Progenitor cell of endocrine pancreas (in vitro differentiated cells): ENCODE results near the gene APELA. TPM values are rescaled to one million over a fixed set of nuclear protein-coding genes. Genes with fewer than 3 reads are reported as not detected.

Experiments
- DNase-seq: peaks from one replicate; pipeline ENCODE4 v3.0.0; 2021; ENCODE audit warnings: low spot score; ENCODE audit not compliant: unreplicated experiment
- H3K27ac Mint-ChIP-seq: 2 replicates; pipeline ENCODE4 v1.8.0; 2021; ENCODE audit warnings: mild to moderate bottlenecking, moderate library complexity, mixed read lengths
- H3K27me3 Mint-ChIP-seq: 2 replicates; pipeline ENCODE4 v1.8.0; 2021; ENCODE audit warnings: mixed read lengths
- H3K36me3 Mint-ChIP-seq: 2 replicates; pipeline ENCODE4 v1.8.0; 2022; ENCODE audit warnings: mixed read lengths; ENCODE audit not compliant: insufficient read depth
- H3K4me1 Mint-ChIP-seq: 2 replicates; pipeline ENCODE4 v1.8.0; 2021; ENCODE audit warnings: low read depth, mixed read lengths
- H3K4me3 Mint-ChIP-seq: 2 replicates; pipeline ENCODE4 v1.8.0; 2021; ENCODE audit warnings: low read depth, mild to moderate bottlenecking, moderate library complexity, mixed read lengths
- H3K9me3 Mint-ChIP-seq: 2 replicates; pipeline ENCODE4 v1.8.0; 2021; ENCODE audit warnings: low read depth, mixed read lengths
- CTCF ChIP-seq: fragments of 200-600 bp; sonication (generic); IDR thresholded peaks from one replicate; pipeline ENCODE4 v1.5.0; 2021; ENCODE audit warnings: antibody characterized with exemption, mild to moderate bottlenecking; ENCODE audit not compliant: unreplicated experiment
- long read RNA-seq: library from polyadenylated mRNA; unstranded; transcript quantifications from one replicate; pipeline ENCODE4 v2.0.0, GENCODE V29; 2020
- total RNA-seq: library from RNA; stranded (reverse); gene quantifications from 2 replicates; pipeline ENCODE4 v1.2.1, GENCODE V29; 2021

APELA gene
- total RNA-seq: 4.8 and 6.4 TPM in 2 replicates
- long read RNA-seq, transcript APELA-202 (3 exons, 2,602 nt): major isoform, 23 of 25 reads
- long read RNA-seq, partial matches to known transcripts: 0 of 25 reads
- long read RNA-seq, other reads (novel, unspliced or antisense): 1 of 25 reads

- no peaks in the 10 kb centered on the region for H3K36me3 Mint-ChIP-seq
- no peaks in the 10 kb centered on the region for H3K27me3 Mint-ChIP-seq
- peaks cover 55% of the 10 kb centered on the region for H3K4me1 Mint-ChIP-seq
- H3K27ac Mint-ChIP-seq: peak within 1 kb of the TSS; percentile 88
- peak within 1 kb of the TSS; percentile 73 for H3K4me3 Mint-ChIP-seq
- DNase-seq: no peak
- H3K9me3 Mint-ChIP-seq: peaks cover 7% of the 10 kb centered on the region
- TF ChIP-seq CTCF: no peak
Observed at GRCh38 chr4:164876700-164877324, at the start of gene APELA. Gene APELA, plus strand, starts transcription at chr4:164877178. Its CDS starts 154 bp downstream, at chr4:164877332.

- Mint-ChIP-seq H3K27ac (no peak overlapping the region), H3K9me3 (no peaks in the 10 kb centered on the region), H3K4me1 (peaks cover 12% of the 10 kb centered on the region), H3K4me3 (no peak overlapping the region), H3K36me3 (no peaks in the 10 kb centered on the region), H3K27me3 (no peaks in the 10 kb centered on the region)
- no peak for TF ChIP-seq CTCF
- DNase-seq: no peak
Observed at GRCh38 chr4:164828955-164829354, 48.0 kb upstream of the APELA start.

- no peaks in the 10 kb centered on the region for H3K27me3 Mint-ChIP-seq
- TF ChIP-seq CTCF: no peak
- H3K4me3 Mint-ChIP-seq: no peak overlapping the region
- no peak overlapping the region for H3K27ac Mint-ChIP-seq
- no peaks in the 10 kb centered on the region for H3K36me3 Mint-ChIP-seq
- DNase-seq: no peak
- no peaks in the 10 kb centered on the region for H3K9me3 Mint-ChIP-seq
- H3K4me1 Mint-ChIP-seq: peaks cover 4% of the 10 kb centered on the region
Observed at GRCh38 chr4:164846566-164846965, 30.4 kb upstream of the APELA start.

- no peak for DNase-seq
- no peaks in the 10 kb centered on the region for H3K9me3 Mint-ChIP-seq
- peaks cover 4% of the 10 kb centered on the region for H3K4me1 Mint-ChIP-seq
- H3K36me3 Mint-ChIP-seq: no peaks in the 10 kb centered on the region
- no peaks in the 10 kb centered on the region for H3K27me3 Mint-ChIP-seq
- no peak overlapping the region for H3K4me3 Mint-ChIP-seq
- no peak overlapping the region for H3K27ac Mint-ChIP-seq
- TF ChIP-seq CTCF: no peak
Observed at GRCh38 chr4:164847016-164847415, 30.0 kb upstream of the APELA start.

- Mint-ChIP-seq H3K4me1 (peaks cover 4% of the 10 kb centered on the region), H3K27me3 (no peaks in the 10 kb centered on the region), H3K9me3 (peaks cover 3% of the 10 kb centered on the region), H3K4me3 (no peak overlapping the region), H3K36me3 (no peaks in the 10 kb centered on the region), H3K27ac (no peak overlapping the region)
- TF ChIP-seq CTCF: no peak
- no peak for DNase-seq
Observed at GRCh38 chr4:164847967-164848649, 28.9 kb upstream of the APELA start.
